ENCODE results near the gene ULK4.
"Not testable (repeated sequence)": the region's sequence is repeated elsewhere in the genome, so short reads cannot be mapped to it uniquely, and the experiment has no call there.

ULK4 gene

DNA sequence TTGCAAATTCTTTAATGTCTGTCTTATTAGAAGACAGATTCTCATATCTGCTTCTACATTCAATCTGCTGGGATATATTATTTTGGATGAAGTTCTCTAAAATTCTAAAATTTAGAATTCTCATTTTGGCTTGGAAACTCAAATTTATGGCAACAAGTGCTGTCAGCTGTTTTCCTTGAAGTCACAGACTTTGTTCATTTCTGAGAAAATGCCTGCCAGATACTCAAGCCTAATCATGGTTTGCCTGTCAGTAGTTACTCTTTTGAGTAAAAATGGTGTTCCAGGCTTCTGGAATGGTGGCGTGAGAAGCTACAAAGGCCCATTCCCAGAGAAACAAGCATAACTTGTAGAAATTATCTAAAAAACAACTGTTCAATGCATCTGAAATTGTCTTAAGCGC lies 646.8 kb downstream of the ULK4 start:
- no peak for DNase-seq (ENCODE audit: low read depth in 2 of 2)

DNA sequence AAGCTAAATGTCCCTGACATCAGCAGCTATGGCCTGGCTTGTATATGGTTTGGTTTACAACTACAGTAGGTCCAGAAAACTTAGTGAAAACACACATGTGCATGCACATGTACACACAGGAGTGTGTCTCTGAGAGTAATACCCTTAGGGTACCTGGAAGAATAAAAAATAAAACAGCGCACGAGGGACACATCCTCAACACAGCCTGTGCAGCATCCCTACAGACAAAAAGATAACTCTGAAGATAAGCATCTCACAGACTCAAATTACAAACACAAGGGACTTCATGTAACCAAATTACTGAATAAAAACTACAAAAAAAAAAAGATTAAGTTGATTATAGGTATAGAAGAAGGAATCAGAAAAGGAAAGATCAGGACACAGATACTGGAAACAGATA lies 653.8 kb downstream of the ULK4 start:
- no peak for DNase-seq (ENCODE audit: low read depth in 2 of 2)

DNA sequence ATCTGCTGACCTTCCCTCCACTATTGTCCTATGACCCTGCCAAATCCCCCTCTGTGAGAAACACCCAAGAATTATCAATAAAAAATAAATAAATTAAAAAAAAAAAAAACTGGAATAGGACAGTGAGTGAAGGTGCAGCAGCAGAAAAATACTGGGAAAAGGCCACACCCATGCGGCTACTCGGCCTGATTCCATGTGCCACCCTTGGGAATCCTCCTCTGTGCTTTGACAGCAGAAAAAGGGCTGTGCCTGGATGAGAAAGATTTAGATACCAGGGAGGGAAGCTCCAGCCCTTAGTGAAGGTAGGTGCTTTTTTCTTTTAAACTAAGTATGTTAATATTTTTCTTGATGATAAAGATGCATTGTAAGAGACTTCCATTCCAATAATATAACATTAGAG lies 654.8 kb downstream of the ULK4 start:
- DNase-seq (ENCODE audit: low read depth in 2 of 2), result no peak

DNA sequence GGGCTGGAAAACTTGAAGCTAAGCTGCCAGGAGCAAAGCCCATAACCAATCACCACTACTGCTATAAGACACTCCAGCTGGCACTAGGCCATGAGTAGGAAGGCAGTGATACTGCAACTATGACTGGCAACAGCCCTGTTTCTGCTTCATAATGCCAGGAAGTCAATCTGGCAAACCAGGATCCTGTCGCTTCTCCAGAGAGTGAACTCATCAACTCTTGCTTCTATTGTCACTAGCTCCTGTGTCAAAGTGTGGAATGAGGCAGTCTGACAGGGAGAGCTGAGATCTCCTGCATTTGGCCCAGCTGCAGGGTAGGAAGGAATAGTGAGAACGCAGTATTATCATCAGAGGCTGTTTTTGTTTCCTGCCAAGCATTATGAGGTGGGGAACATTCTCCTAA lies 657.3 kb downstream of the ULK4 start:
- DNase-seq (ENCODE audit: low read depth in 2 of 2), result no peak

DNA sequence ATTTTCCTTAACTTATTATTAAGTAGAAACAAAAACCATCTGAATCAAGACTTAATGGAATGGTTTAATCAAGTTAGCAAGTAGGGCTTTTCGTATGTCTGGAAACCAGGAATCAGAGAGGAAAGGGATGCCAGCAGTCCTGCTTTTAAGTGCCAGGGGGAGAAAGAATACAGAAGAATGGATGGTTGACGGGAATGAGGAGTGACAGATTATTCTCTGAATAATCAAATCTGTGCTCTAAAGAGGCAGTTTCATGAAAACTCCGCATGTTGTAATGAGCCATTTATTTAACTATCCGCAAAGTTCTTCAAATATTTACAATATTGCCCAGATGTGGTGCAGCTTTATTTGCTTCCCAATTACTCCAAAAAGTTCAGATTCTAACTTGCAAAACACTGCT lies 659.6 kb downstream of the ULK4 start:
- no peak for DNase-seq (ENCODE audit: low read depth in 2 of 2)

DNA sequence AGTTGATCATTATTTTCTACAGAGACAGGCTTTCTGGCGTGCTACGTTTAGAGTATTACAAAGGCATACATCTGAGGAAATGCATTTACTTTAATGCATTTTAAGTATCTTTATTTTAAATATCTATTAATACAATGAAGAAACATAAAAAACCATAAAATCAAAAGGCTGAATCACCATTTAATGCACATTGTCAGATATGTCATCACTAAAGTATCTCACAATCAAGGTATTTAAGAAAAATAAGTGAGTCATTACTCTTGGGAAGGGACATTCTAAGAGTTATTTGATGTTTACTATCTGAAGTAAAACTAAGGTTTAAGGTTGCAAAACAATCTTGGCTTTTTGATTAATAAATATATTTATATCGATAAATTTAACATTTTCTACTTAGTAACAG lies 660.4 kb downstream of the ULK4 start:
- no peak for DNase-seq (ENCODE audit: low read depth in 2 of 2)

DNA sequence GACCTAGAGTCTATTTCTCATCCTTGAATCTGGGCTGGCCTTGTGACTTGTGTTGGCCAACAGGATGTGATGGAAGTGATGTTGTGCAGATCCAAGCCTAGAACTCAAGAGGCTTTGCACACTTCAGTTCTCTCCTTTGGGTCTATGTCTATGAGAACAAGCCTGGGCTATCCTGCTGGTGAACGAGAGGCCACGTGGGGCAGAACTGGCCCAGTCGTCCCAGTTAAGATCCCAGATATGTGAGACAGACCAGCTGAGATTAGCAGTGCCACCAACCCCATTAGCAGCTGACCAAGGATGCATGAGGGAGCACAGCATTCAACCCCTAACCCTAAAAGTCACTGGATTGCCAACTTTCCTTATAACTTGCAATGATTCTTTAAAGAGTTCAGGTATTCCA lies 662.9 kb downstream of the ULK4 start:
- DNase-seq (ENCODE audit: low read depth in 2 of 2), result no peak

DNA sequence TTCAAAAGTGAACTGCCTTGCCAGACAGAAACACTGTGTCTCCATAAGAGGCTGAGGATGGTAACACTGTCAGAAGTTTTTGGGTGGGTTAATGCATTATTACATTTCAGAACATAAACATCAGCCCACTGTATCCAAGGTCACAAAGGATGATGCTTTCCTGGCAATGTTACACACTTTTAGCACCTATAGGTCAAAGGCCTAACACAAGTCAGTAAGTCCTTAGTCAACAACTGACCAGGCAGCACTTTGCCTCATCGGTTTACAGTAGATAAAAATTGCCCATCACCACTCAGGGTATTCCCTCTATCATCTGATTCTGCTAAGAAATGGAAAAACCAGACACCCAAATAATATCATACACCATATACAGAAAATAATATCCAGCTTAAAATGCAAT lies 664.2 kb downstream of the ULK4 start:
- no peak for DNase-seq (ENCODE audit: low read depth in 2 of 2)

DNA sequence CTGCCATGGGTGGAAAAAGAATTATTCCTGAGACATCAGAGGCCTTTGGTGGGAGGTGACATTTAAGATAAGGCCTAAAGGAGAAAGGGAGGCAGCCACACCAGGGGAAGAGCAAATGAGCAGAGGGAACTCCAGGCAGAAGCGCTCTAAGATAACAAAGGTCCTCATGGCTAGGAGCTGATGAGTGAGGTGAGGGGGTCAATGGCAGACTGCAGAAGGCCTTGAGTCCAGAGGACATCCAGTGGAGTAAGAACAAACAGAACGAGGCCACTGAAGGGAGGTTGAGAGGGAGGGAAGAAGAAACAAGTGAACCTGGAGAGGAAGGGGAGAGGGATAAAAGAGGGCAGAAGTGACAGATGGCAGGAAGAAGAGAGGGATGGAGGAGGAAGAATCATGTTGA lies 665.3 kb downstream of the ULK4 start:
- no peak for DNase-seq (ENCODE audit: low read depth in 2 of 2)

DNA sequence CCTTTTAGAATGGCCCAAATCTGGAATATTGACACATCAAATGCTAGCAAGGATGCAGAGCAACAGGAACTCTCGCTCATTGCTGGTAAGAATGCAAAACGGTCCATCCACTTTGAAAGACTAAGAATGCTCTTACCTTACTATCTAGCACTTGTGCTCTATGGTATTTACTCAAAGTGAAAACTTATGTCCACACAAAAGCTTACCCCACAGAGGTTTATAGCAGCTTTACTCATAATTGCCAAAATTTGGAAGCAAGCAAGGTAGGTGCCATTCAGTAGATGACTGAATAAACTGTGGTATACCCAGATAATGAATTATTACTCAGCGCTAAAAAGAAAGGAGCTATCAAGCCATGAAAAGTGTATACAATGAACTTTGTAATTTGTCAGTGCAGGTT lies 666.2 kb downstream of the ULK4 start:
- no peak for DNase-seq (ENCODE audit: low read depth in 2 of 2)

DNA sequence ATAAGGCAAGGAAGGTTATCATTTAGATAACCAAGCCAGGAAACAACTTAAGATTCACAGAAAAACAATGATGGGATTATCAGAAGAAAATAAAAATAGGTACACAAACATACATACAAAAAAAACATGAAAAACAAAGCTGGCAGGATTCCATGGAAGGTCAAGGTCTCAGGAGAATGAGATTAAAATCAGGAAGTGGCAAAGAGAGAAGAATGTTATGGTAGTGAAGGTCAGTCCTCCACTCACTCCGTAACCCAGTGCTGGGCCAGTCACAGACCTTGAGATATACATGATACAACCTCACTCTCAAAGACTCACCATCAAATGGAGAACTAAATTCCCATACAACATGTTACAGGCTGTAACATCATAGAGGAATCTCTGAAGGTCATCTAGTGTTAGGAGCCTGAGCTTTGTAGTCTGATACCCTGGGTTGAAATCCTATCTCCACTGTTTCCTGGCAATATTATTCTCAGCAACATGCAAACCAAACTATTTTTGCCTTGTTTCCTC lies 668.7 kb downstream of the ULK4 start:
- no peak for DNase-seq (ENCODE audit: low read depth in 2 of 2)

DNA sequence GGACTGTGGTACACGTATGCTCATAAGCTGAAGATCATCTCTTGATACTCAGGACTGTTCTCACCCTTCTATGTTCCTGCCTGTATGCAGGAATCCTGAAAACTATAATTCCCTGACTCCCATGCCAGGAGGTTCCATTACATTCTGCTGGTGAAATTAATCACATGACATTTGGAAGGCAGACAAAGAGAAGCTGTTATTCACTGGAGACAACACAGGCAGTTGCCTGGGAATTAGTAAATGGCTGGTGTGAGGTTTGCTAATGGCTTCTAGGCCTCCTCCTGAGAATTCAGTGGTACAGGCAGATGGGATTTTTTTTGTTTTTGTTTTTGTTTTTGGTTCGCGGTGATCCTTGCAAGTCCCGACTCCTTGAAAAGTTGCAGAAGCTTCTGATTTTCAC lies 671.2 kb downstream of the ULK4 start:
- no peak for DNase-seq (ENCODE audit: low read depth in 2 of 2)

DNA sequence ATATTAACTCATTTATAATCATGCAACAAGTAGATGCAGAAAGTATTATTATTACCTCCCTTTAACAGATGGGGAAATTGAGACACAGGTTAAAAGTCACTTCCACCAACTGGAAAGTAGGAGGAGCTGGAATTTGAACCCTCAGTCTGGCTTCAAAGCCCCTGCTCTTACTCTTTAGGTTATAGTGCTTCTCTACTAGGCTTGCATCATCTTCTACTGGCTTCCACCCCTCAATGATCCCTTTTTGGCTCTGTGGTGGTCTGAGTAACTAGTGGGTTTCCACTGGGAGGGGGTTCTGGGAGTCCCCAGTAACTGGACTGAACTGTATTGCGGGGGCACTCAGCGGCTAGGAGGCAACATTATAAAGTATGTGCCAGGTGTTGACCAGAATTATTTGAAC lies 671.6 kb downstream of the ULK4 start:
- no peak for DNase-seq (ENCODE audit: low read depth in 2 of 2)

DNA sequence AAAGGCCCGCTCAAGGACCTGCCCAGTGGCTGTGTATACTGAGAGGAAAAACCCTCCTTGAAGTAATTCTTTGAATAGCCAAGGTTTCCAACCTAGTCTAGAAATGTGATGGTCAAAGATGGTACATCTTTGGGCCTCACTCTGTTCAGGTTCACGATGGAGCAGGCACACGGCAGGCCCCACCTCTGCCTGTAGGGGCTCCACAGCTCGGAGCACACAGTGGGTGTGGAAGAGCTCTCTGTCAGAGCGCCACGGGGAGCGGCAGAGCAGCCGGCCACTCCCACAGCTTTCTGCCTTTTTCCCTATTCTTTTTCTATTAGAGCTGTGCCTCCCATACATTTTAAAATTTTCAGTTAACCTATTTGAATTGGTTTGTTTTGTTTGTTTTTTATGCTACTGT lies 673.1 kb downstream of the ULK4 start:
- DNase-seq (ENCODE audit: low read depth in 2 of 2), result no peak

DNA sequence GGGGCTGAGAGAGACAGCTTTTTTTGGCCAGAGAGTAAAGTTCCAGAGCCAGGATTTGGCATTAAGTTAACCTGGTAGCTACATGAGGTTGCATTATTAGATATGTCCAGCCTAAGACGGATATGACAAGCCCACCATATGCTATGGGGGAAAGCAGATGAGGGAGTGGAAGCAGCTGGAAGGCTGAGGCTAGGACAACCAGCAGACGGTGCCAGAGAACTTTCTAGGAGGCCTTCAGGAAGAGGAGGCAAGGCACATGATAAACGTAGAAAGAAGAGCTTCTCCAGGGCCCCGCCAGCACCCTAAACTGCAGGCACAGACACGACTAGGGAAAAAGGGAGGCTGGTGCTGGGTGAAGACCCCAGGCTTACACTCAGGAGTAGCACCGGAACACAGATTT lies 675.6 kb downstream of the ULK4 start:
- DNase-seq (ENCODE audit: low read depth in 2 of 2), result no peak

DNA sequence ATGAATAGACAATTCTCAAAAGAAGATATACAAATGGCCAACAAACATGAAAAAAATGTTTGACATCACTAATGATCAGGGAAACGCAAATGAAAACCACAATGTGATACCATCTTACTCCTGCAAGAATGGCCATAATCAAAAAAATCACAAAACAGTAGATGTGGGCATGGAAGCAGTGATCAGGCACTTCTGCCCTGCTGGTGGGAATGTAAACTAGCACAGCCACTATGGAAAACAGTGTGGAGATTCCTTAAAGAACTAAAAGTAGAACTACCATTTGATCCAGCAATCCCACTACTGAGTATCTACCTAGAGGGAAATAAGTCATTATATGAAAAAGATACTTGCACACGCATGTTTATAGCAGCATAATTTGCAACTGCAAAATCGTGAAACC lies 677.0 kb downstream of the ULK4 start:
- not testable (repeated sequence) for DNase-seq (ENCODE audit: low read depth in 2 of 2)

DNA sequence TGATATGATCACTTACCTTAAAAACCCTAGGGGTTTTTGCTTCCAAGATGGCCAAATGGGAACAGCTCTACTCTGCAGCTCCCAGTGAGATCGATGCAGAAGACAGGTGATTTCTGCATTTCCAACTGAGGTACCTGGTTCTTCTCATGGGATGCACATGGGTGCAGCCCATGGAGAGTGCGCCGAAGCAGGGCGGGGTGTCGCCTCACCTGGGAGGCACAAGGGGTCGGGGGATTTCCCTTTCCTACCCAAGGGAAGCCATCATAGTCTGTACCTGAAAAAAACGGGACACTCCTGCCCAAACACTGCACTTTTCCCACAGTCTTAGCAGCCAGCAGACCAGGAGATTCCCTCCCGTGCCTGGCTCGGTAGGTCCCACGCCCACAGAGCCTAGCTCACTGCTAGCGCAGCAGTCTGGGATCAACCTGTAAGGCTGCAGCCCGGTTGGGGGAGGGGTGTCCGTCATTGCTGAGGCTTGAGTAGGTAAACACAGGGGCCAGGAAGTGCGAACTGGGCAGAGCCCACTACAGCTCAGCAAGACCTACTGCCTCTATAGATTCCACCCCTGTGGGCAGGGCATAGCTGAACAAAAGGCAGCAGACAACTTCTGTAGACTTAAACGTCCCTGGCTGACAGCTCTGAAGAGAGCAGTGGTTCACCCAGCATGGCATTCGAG lies 684.0 kb downstream of the ULK4 start:
- no peak for DNase-seq (ENCODE audit: low read depth in 2 of 2)

DNA sequence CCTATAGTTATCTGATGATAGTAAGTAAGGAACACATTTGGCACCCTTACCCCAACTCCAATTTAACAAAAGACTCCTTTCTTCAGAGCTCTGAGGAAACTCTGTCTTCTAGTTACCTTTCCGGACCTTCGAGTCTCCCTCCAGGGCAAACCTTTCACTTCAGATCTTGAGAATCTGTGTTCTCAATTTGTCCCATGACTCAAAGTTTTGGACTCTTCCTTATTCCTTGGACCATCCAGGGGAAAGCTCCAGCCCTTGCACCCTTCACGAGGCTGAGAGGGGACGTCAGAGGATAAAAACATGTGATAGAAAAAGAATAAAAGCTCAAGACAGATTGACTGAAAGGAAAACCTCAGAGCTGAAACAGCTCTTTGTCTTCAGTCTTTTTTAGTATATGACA lies 685.7 kb downstream of the ULK4 start:
- no peak for DNase-seq (ENCODE audit: low read depth in 2 of 2)

DNA sequence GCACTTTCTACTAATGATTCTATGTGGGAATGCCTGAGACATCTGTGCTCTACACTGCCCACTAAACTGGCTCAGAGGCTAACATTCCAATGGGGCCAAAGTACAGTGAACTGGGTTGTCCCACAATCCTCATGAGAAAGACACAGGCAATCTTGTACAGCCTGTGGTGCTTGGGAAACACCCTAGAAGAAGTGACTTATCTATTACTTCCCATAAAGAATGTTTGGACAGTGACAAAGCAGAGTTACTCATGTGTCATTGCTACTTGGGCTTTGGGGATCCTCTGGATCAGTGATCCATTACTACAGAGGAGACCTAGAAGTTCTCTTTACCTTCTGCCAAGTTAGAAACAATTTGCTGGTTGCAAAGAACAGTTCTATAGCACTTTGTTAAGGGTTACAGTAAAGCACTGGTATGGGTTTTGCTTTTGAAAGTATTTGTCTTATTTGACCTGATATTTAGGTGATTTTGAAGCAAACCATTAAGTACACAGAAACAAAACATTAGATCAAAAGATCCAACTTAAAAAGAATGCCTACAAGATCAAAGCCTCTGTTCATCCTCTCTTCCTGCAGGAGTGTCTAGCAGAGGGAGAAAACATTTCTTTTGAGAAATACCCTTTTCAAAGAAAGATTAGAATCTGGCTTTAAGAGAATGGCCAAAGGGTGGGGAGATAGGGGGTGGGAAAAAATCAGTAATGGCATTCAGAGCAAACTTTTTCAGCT lies 686.8 kb downstream of the ULK4 start:
- no peak for DNase-seq (ENCODE audit: low read depth in 2 of 2)

DNA sequence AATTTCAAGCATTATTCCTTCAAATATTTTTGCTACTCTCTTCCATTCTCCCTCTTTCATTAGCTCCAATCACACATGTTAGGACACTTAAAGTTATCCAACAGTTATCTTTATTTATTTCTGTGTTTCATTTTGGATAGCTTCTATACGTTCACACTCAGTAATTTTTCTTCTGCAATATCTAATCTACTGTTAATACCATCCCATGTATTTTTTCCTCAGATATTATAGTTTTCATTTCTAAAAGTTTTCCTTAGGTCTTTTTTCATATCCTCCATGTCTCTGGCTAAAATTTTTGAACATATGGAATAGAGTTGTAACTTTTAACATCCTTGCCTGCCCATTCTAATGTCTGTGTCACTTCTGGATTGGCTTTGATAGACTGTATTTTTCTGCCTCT lies 689.2 kb downstream of the ULK4 start:
- DNase-seq (ENCODE audit: low read depth in 2 of 2), result no peak

DNA sequence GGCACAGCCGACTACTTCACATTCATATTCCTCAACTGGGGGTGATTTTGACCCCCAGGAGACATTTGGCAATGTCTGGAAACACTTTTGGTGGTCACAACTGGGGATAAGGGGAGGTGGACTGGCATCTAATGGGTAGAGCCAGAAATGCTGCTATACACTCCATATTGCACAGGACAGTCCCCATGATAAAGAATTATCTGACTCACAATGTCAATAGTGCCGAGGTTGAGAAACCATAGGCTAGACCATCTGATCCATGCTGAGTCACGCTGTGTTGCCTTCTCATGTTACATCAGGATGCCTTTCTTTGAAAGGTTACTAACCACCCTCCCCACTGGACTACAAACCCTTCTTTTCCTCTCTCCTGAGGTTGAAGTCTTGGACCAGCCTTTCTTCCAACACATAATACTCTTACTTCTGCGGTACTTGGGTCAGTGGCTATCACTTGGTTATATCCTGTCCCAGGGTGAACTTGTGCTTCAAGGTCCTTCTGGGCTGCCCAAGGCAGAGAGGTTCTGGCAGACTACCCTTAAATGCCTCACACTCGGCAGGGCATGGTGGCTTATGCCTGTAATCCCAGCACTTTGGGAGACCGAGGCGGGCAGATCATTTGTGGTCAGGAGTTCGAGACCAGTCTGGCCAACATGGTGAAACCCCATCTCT lies 693.8 kb downstream of the ULK4 start:
- DNase-seq (ENCODE audit: low read depth in 2 of 2), result no peak

DNA sequence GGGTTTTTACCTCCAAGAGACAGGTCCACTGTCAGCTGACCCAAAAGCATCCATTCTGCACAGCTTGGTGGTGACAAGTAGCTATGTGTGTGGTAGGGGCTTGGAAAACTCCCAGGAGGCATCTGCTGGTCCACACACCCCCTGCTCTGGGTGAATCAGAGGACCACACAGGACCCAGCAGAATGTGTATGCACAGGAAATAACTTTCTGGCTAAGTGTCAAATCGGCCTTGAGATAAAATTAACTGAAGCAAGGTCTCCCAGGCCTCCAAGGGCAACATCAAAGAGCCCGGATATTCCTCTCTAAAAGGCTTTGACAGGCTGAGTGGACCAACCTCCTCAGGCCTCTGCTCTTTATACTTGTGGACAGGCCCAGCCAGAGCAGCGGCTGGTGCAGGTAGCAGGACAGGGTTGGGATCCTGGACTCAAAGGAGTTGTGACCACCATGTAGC lies 696.1 kb downstream of the ULK4 start:
- no peak for DNase-seq (ENCODE audit: low read depth in 2 of 2)

DNA sequence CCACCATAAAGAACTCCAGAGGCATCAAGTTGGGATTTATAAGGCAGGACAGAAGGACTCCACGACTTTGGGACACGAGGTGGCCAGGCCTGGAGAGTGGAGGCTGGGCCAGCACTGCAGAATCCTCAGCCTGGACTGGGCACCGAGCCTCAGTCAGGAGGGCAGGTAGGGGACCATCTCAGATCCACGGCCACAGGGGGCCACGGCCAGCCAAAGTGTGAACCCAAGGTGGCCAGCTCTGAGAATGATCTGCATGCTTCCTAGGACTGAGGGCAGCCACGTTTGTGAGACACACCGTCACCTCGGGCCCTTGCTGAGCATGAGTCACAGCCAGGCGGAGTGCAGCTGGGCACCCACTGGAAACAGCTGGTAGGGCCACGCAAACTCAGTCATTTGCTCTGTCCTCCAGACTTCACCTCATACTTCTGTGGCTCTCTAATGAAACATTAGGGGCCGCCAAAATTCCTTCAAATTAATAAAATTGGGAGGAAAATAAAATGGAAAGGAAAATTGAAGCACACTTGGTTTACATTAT lies 696.8 kb downstream of the ULK4 start:
- DNase-seq (ENCODE audit: low read depth in 2 of 2), result no peak
